SH-SY5Y (cell line): Measurements from ENCODE around the gene BLACAT1.

ENCODE experiments used
- GATA2 ChIP-seq: IDR thresholded peaks from 2 replicates; pipeline ENCODE4 v1.6.1; 2011; ENCODE audit warnings: mild to moderate bottlenecking, low read depth, low read length
- GATA3 ChIP-seq: IDR thresholded peaks from 2 replicates; pipeline ENCODE4 v1.6.1; 2011; ENCODE audit warnings: low read depth, mild to moderate bottlenecking, low read length, moderate library complexity

DNA sequence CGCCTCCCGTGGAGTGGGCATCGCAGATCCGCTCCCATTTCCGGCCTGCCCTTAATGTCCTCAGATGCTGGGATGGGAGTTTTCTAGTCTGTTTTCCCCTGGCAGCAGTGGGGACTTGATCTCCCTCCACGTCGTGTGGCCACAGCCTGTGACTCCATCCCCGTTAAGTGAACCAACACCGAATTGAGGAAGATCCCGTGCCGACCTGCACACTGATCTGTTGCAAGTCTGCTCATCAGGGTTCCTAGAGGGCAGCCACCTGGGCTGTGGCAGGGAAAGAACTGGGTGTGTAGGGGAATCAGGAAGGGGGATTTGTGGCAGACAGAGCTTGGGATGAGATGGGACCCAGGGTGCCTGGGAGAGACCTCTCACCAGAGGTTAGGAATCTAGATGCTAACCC lies 25.4 kb upstream of the BLACAT1 start:
- no peak for TF ChIP-seq GATA2
- no peak for TF ChIP-seq GATA3
